ENCODE measurements around the gene GFM2. TPM values are rescaled to one million over a fixed set of nuclear protein-coding genes. Genes with fewer than 3 reads are reported as not detected.

GFM2 gene
- total and polyA plus RNA-seq, 2 donors from 2014 or later: 18.9 to 28.0 TPM

DNA sequence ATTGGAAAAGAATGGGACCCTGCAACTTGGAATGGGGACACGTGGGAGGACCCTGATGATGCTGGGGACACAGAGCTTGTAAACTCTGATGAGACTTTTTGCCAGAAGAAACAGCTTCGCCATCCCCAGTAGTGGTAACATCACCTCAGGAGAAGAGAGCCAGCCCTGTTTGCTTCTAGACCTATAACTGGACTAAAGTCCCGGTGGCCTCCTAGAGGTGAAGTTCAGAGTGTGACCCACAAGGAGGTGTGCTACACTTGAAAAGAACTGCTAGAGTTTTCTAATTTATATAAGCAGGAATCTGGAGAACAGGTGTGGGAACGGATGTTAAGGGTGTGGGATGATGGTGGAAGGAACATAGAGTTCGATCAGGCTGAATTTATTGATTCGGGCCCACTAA, 19.9 kb upstream of the GFM2 start:
- H3K9me3 ChIP-seq (ENCODE audit: control insufficient read depth in 2 of 3, insufficient read depth in 1 of 3, low read length in 3 of 3): no peaks in the 10 kb centered on the region
- no peaks in the 10 kb centered on the region for H3K36me3 ChIP-seq (ENCODE audit: control insufficient read depth in 2 of 3, insufficient read depth in 3 of 3, low read length in 3 of 3)
- H3K27me3 ChIP-seq (ENCODE audit: control insufficient read depth, insufficient read depth, low read length): no peaks in the 10 kb centered on the region
- H3K27ac ChIP-seq (ENCODE audit: low read depth in 2 of 2, low read length in 2 of 2): no peak overlapping the region
- TF ChIP-seq CTCF (IDR thresholded peaks at IDR 0.05; ENCODE audit: borderline replicate concordance, extremely low read depth, insufficient read depth): no peak
- no peak overlapping the region for H3K4me3 ChIP-seq (ENCODE audit: low read length in 3 of 3)
- no peak for FAIRE-seq
- DNase-seq: no peak
- H3K9ac ChIP-seq (ENCODE audit: low read length in 3 of 3): no peak overlapping the region
- intact Hi-C loops (cut with DNase I): no loop called here
- no peaks in the 10 kb centered on the region for H3K4me1 ChIP-seq (ENCODE audit: control insufficient read depth in 2 of 3, insufficient read depth in 2 of 3, low read depth in 1 of 3, low read length in 3 of 3)

DNA sequence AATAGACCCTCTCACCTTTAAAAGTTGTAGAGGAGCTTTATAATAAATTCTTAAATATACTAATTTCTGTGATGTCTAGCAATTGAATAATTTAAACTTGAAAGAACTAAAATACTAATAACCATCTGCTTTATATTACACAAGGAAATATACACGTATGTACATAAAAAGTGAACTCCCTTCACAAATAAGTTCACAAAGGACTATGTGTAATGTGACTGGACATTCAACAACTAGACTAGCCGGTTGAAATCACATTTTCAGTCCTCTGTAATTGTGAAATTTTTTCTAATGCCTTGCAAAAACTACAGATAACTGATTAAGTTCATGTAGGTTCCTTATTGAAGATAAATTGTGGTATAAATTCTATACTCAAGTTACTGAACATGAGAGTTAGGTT, 11.7 kb upstream of the GFM2 start:
- Histone ChIP-seq H3K9me3 (ENCODE audit: control insufficient read depth in 2 of 3, insufficient read depth in 1 of 3, low read length in 3 of 3) (no peaks in the 10 kb centered on the region), H3K4me3 (ENCODE audit: low read length in 3 of 3) (no peak overlapping the region), H3K27me3 (ENCODE audit: control insufficient read depth, insufficient read depth, low read length) (no peaks in the 10 kb centered on the region), H3K4me1 (ENCODE audit: control insufficient read depth in 2 of 3, insufficient read depth in 2 of 3, low read depth in 1 of 3, low read length in 3 of 3) (peaks cover 0 to 3% (median 0%) of the 10 kb centered on the region in 3 donors), H3K9ac (ENCODE audit: low read length in 3 of 3) (no peak overlapping the region), H3K36me3 (ENCODE audit: control insufficient read depth in 2 of 3, insufficient read depth in 3 of 3, low read length in 3 of 3) (peaks cover 3 to 6% (median 3%) of the 10 kb centered on the region in 3 donors), H3K27ac (ENCODE audit: low read depth in 2 of 2, low read length in 2 of 2) (no peak overlapping the region)
- FAIRE-seq (peak; percentile 15), DNase-seq (no peak)
- intact Hi-C loops (cut with DNase I): no loop called here
- no peak for TF ChIP-seq CTCF (IDR thresholded peaks at IDR 0.05; ENCODE audit: borderline replicate concordance, extremely low read depth, insufficient read depth)

DNA sequence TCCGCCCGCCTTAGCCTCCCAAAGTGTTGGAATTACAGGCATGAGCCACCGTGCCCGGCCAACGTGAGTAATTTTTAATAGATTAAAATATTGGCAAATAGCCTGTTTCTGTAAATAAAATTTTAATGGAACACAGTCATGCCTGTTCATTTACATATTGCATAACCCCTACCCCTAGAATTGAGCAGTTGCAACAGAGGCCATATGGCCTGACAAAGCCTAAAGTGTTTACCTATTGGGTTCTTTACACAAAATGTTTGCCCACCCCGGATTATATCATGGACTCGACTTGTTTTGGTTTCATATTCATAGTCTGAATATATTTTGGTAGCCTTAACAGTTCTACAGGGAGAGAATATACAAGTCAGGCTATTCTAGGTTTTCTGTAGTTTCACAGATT, 5.4 kb upstream of the GFM2 start:
- peaks cover 5 to 30% (median 14%) of the 10 kb centered on the region in 3 donors for H3K36me3 ChIP-seq (ENCODE audit: control insufficient read depth in 2 of 3, insufficient read depth in 3 of 3, low read length in 3 of 3)
- H3K4me1 ChIP-seq (ENCODE audit: control insufficient read depth in 2 of 3, insufficient read depth in 2 of 3, low read depth in 1 of 3, low read length in 3 of 3): peaks cover 0 to 8% (median 4%) of the 10 kb centered on the region in 3 donors
- no peak for DNase-seq
- H3K9me3 ChIP-seq (ENCODE audit: control insufficient read depth in 2 of 3, insufficient read depth in 1 of 3, low read length in 3 of 3): no peaks in the 10 kb centered on the region
- FAIRE-seq: no peak
- intact Hi-C loops (cut with DNase I): no loop called here
- no peak overlapping the region for H3K4me3 ChIP-seq (ENCODE audit: low read length in 3 of 3)
- no peak overlapping the region for H3K27ac ChIP-seq (ENCODE audit: low read depth in 2 of 2, low read length in 2 of 2)
- H3K9ac ChIP-seq (ENCODE audit: low read length in 3 of 3): no peak overlapping the region
- no peaks in the 10 kb centered on the region for H3K27me3 ChIP-seq (ENCODE audit: control insufficient read depth, insufficient read depth, low read length)
- TF ChIP-seq CTCF (IDR thresholded peaks at IDR 0.05; ENCODE audit: borderline replicate concordance, extremely low read depth, insufficient read depth): no peak

DNA sequence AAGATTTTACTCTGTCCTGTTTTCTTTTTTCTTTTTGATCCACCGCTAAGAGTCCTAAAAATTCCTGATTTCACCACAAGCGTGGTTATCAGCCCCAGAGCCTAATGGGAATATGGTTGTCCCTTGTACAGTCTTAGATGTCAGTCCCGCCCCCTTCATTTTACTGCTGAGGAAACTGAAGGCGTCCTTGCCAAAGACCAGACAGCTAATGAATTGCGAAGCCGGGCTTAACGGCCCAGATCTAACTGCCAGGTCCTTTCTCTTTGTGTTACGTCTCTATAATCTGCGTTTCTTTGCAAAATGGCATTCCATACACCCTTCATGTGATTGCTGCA, 629 bp upstream of the GFM2 start:
- H3K4me3 ChIP-seq (ENCODE audit: low read length in 3 of 3): peak overlapping the region; percentile 98 to 100 (median 99)
- intact Hi-C loops (cut with DNase I): no loop called here
- no peaks in the 10 kb centered on the region for H3K9me3 ChIP-seq (ENCODE audit: control insufficient read depth in 2 of 3, insufficient read depth in 1 of 3, low read length in 3 of 3)
- H3K9ac ChIP-seq (ENCODE audit: low read length in 3 of 3): peak overlapping the region; percentile 68 to 98 (median 96)
- no peaks in the 10 kb centered on the region for H3K27me3 ChIP-seq (ENCODE audit: control insufficient read depth, insufficient read depth, low read length)
- DNase-seq (peak in 2 of 5 donors; percentile 38 to 62), FAIRE-seq (no peak)
- no peak for TF ChIP-seq CTCF (IDR thresholded peaks at IDR 0.05; ENCODE audit: borderline replicate concordance, extremely low read depth, insufficient read depth)
- H3K4me1 ChIP-seq (ENCODE audit: control insufficient read depth in 2 of 3, insufficient read depth in 2 of 3, low read depth in 1 of 3, low read length in 3 of 3): peaks cover 0 to 13% (median 5%) of the 10 kb centered on the region in 3 donors
- H3K36me3 ChIP-seq (ENCODE audit: control insufficient read depth in 2 of 3, insufficient read depth in 3 of 3, low read length in 3 of 3): peaks cover 2 to 16% (median 3%) of the 10 kb centered on the region in 3 donors
- no peak overlapping the region for H3K27ac ChIP-seq (ENCODE audit: low read depth in 2 of 2, low read length in 2 of 2)

All from kidney (tissue), 14 donors.